ENCODE data around the gene RAMP2.

Gene RAMP2

DNA sequence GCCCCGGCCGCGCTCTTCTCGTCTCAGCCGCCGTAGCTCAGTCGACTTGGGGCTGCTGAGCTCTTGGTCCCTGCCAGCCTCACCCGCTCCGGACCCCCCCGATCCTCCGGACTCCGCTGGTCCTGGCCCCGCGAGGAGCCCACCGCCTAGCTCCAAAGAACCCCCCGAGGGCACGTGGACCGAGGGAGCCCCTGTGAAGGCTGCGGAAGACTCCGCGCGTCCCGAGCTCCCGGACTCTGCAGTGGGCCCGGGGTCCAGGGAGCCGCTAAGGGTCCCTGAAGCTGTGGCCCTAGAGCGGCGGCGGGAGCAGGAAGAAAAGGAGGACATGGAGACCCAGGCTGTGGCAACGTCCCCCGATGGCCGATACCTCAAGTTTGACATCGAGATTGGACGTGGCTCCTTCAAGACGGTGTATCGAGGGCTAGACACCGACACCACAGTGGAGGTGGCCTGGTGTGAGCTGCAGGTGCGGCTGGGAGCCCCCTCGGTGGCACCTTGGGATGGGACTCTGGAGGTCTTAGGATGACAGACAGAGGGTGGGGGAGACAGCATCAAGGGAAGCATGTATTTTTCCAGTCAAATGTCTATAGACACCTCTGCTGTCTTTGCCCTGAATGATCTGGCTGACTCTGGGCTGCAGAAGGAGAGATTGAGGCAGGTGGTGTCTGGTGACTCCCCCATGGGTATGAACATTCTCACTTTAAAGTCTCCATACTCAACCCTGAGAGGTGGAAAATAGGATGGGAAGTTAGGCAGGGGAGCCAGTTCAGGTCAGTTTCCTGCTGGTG, 20.0 kb downstream of the RAMP2 start:
- H3K4me3 ChIP-seq (ENCODE audit: low read depth, low read length) = no peak overlapping the region

DNA sequence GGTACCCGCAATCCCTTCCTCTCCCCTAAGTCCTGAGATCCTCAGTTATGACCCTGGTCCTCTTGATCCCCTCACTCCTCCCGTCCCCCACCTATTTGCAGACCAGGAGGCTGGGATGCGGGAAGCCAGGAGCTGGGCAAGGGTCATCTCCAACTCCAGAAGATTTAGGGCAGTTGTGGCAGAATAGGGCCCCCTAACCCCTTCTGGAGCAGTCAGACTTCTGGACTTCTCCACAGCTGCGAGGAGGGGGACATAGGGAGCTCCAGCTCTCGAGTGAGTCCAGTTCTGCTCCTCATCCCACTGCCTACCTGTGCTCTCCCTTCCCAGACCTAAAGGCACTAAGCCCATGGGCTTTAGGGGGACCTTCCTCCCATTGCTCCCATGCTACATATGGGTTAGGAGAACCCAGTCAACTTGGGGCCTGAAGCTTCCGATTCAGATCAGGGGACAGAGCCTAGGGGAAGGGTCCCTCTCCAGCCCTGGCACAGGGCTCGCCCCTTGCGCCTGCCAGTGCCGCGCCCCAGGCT, 20.7 kb downstream of the RAMP2 start:
- DNase-seq (ENCODE audit: low read depth) = no peak
- H3K4me3 ChIP-seq (ENCODE audit: low read depth, low read length) = no peak overlapping the region
- TF ChIP-seq, protein P1, sequence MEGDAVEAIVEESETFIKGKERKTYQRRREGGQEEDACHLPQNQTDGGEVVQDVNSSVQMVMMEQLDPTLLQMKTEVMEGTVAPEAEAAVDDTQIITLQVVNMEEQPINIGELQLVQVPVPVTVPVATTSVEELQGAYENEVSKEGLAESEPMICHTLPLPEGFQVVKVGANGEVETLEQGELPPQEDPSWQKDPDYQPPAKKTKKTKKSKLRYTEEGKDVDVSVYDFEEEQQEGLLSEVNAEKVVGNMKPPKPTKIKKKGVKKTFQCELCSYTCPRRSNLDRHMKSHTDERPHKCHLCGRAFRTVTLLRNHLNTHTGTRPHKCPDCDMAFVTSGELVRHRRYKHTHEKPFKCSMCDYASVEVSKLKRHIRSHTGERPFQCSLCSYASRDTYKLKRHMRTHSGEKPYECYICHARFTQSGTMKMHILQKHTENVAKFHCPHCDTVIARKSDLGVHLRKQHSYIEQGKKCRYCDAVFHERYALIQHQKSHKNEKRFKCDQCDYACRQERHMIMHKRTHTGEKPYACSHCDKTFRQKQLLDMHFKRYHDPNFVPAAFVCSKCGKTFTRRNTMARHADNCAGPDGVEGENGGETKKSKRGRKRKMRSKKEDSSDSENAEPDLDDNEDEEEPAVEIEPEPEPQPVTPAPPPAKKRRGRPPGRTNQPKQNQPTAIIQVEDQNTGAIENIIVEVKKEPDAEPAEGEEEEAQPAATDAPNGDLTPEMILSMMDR (IDR thresholded peaks at IDR 0.05; ENCODE audit: control insufficient read depth, extremely low read depth, insufficient read depth) = no peak

More for the DNA sequence above, 20.0 kb downstream of the RAMP2 start:
- TF ChIP-seq, protein P1 (IDR thresholded peaks at IDR 0.05; ENCODE audit: control insufficient read depth, extremely low read depth, insufficient read depth) = no peak
- DNase-seq (ENCODE audit: low read depth) = no peak

DNA sequence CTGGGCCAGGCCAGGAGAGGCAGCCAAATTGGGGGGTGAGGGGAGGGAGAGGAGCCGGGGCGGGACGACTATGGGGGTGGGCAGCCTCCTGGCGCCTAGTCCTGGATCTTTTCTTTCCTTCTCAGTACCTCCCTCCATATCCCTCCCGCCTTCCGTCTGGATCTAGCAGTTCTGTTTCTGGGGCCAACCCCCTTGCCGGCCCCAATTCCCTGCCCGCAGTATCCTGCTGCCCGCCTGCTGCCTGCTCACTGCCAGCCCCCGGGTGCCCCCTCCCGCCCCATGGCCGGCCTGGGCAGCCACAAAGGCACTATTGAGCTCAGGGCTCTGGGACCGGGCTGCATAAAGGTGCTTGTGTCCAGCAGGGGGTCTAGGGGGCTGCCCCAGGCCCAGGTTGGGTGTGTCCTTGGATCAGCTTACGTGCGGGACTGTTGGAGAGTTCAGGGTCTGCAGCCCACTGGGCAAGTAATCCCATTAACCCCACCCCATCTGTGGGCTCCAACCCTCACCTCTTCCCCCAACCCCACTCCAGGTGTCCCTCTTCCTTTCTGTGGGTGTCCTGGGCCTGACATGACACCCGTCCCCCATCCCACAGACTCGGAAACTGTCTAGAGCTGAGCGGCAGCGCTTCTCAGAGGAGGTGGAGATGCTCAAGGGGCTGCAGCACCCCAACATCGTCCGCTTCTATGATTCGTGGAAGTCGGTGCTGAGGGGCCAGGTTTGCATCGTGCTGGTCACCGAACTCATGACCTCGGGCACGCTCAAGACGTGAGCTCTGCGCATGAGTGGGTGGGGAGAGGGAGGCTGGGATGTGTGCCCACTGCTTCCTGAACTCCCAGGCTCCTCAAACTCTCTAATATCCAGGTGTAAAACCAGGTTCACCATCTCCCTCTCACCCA, 21.4 kb downstream of the RAMP2 start:
- TF ChIP-seq, protein P1 (IDR thresholded peaks at IDR 0.05; ENCODE audit: control insufficient read depth, extremely low read depth, insufficient read depth) = no peak
- H3K4me3 ChIP-seq (ENCODE audit: low read depth, low read length) = no peak overlapping the region
- no peak for DNase-seq (ENCODE audit: low read depth)

- DNase-seq (ENCODE audit: low read depth) = no peak
- H3K4me3 ChIP-seq (ENCODE audit: low read depth, low read length) = no peak overlapping the region
- TF ChIP-seq, protein P1 (IDR thresholded peaks at IDR 0.05; ENCODE audit: control insufficient read depth, extremely low read depth, insufficient read depth) = no peak
Observed at GRCh38 chr17:42783062-42783790, 22.2 kb downstream of the RAMP2 start.

DNA sequence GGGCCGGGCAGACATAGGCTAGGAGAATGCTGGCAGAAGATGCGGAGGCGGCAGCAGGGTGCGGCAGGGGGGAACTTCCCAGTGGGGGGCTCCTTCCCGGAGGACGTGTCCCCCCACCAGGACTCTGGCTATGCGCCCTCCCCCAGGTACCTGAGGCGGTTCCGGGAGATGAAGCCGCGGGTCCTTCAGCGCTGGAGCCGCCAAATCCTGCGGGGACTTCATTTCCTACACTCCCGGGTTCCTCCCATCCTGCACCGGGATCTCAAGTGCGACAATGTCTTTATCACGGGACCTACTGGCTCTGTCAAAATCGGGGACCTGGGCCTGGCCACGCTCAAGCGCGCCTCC, 22.7 kb downstream of the RAMP2 start:
- DNase-seq (ENCODE audit: low read depth) = no peak
- no peak overlapping the region for H3K4me3 ChIP-seq (ENCODE audit: low read depth, low read length)
- TF ChIP-seq, protein P1 (IDR thresholded peaks at IDR 0.05; ENCODE audit: control insufficient read depth, extremely low read depth, insufficient read depth) = no peak

- DNase-seq (ENCODE audit: low read depth) = no peak
- TF ChIP-seq, protein P1 (IDR thresholded peaks at IDR 0.05; ENCODE audit: control insufficient read depth, extremely low read depth, insufficient read depth) = no peak
- H3K4me3 ChIP-seq (ENCODE audit: low read depth, low read length) = no peak overlapping the region
Observed at GRCh38 chr17:42784409-42784808, 23.4 kb downstream of the RAMP2 start.

Data from LNCaP clone FGC (cell line).